ENCODE results near the gene PTPRC. TPM values are rescaled to one million over a fixed set of nuclear protein-coding genes. Genes with fewer than 3 reads are reported as not detected.

Gene PTPRC
- polyA plus RNA-seq, 2 of the 4 experiments (the other 2 are of a cell fraction), result not detected

- Histone ChIP-seq H3K4me1 (no peaks in the 10 kb centered on the region), H3K4me3 (no peak overlapping the region), H3K27ac (no peak overlapping the region), H3K4me2 (no peak overlapping the region), H3K9me3 (no peaks in the 10 kb centered on the region)
- ChIA-PET POLR2A (no interaction called here), CTCF (interaction anchor here (1.0 to 2.4 kb wide), 4 partner anchors 12 to 690 kb away, joined by 3 to 10 read pairs (median 4); no protein-coding TSS in a partner anchor)
- ATAC-seq (no peak), DNase-seq (ENCODE audit: low read depth in 1 of 2, low spot score in 1 of 2) (no peak), FAIRE-seq (no peak)
- WGBS (ENCODE audit: missing lambda C conversion rate), result 11% methylated on average over 1 of the region's 1 CpG
- TF ChIP-seq HOXB5 (CRISPR knock-in tag; IDR thresholded peaks at IDR 0.05) (no peak), JUN (IDR thresholded peaks at IDR 0.05) (no peak), MAFK (IDR thresholded peaks at IDR 0.05; ENCODE audit: partially characterized antibody) (no peak), ZSCAN20 (CRISPR knock-in tag; IDR thresholded peaks at IDR 0.05) (no peak), FOSL2 (IDR thresholded peaks at IDR 0.05) (no peak), FOSL2 (CRISPR knock-in tag; IDR thresholded peaks at IDR 0.05) (no peak), EHF (CRISPR knock-in tag; IDR thresholded peaks at IDR 0.05) (no peak), RCOR1 (IDR thresholded peaks at IDR 0.05; ENCODE audit: low read depth, low read length) (no peak), EHMT2 (IDR thresholded peaks at IDR 0.05; ENCODE audit: low read depth) (no peak), NR3C1 (IDR thresholded peaks at IDR 0.05) (no peak), FOXS1 (CRISPR knock-in tag; IDR thresholded peaks at IDR 0.05) (no peak), HEYL (CRISPR knock-in tag; IDR thresholded peaks at IDR 0.05) (no peak), BCL3 (IDR thresholded peaks at IDR 0.05) (no peak), POLR2A (IDR thresholded peaks at IDR 0.05; ENCODE audit: low read length) (no peak)
These were observed 134.2 kb downstream of the PTPRC start for GRCh38 chr1:198773030-198773429.

- TF ChIP-seq EHF (CRISPR knock-in tag; IDR thresholded peaks at IDR 0.05) (no peak), NFE2L2 (conservative IDR thresholded peaks at IDR 0.05; ENCODE audit: low read length) (no peak), TP53 (CRISPR knock-in tag; IDR thresholded peaks at IDR 0.05) (no peak)
- no peak for FAIRE-seq
- H3K4me1 ChIP-seq, result no peaks in the 10 kb centered on the region
- no peak overlapping the region for H3K4me3 ChIP-seq
- H3K27ac ChIP-seq, result no peak overlapping the region
- CTCF ChIA-PET, result interaction anchor here (0.8 to 2.4 kb wide), 4 partner anchors 17 to 690 kb away, joined by 3 to 10 read pairs (median 3); no protein-coding TSS in a partner anchor
- H3K4me2 ChIP-seq, result no peak overlapping the region
- POLR2A ChIA-PET, result no interaction called here
- ATAC-seq, result no peak
- WGBS (ENCODE audit: missing lambda C conversion rate), result 53% methylated on average over 3 of the region's 3 CpGs
- no peak for DNase-seq (ENCODE audit: low read depth in 1 of 2, low spot score in 1 of 2)
- H3K9me3 ChIP-seq, result no peaks in the 10 kb centered on the region
These were observed 134.7 kb downstream of the PTPRC start for GRCh38 chr1:198773523-198773922.

DNA sequence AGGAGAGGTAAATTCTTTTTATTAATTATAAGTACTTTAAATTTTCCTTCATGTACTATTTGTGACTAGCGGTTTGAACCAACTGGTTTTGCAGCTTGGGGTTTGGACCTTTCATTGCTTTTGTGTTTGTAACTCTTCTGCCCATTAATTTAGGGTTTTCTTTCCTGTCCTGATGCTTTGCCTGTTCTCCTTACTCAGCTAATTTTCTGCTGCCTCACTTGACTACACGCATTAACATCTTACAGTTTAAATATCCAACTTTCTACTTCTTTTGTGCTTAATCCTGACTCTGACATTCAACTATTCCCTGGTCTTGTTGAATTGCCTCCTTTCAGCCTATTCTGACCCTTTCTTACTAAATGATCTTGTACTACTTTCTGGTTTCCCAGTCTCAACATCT is 135.6 kb downstream of the PTPRC start:
- ChIA-PET CTCF (interaction anchor here (0.6 kb wide), 1 partner anchor 121 kb away, joined by 3 read pairs; no protein-coding TSS in a partner anchor), POLR2A (no interaction called here)
- no peak for ATAC-seq
- H3K4me1 ChIP-seq, result no peaks in the 10 kb centered on the region
- H3K4me2 ChIP-seq, result no peak overlapping the region
- WGBS (ENCODE audit: missing lambda C conversion rate), result 30% methylated on average over 2 of the region's 2 CpGs
- H3K9me3 ChIP-seq, result no peaks in the 10 kb centered on the region
- no peak overlapping the region for H3K4me3 ChIP-seq
- no peak for DNase-seq (ENCODE audit: low read depth in 1 of 2, low spot score in 1 of 2)
- FAIRE-seq, result no peak
- H3K27ac ChIP-seq, result no peak overlapping the region
- no peak for TF ChIP-seq CBX8 (IDR thresholded peaks at IDR 0.05)
- peak; percentile 65 for TF ChIP-seq MAFK (IDR thresholded peaks at IDR 0.05; ENCODE audit: partially characterized antibody)

GRCh38 chr1:198775606-198776005 is 136.8 kb downstream of the PTPRC start:
- no peak overlapping the region for H3K4me2 ChIP-seq
- H3K4me3 ChIP-seq, result no peak overlapping the region
- no peak for TF ChIP-seq FOSB (CRISPR knock-in tag; IDR thresholded peaks at IDR 0.05)
- TF ChIP-seq, protein P1, sequence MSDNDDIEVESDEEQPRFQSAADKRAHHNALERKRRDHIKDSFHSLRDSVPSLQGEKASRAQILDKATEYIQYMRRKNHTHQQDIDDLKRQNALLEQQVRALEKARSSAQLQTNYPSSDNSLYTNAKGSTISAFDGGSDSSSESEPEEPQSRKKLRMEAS (IDR thresholded peaks at IDR 0.05), result no peak
- no peaks in the 10 kb centered on the region for H3K9me3 ChIP-seq
- DNase-seq (ENCODE audit: low read depth in 1 of 2, low spot score in 1 of 2) (no peak), FAIRE-seq (no peak), ATAC-seq (no peak)
- ChIA-PET CTCF (interaction anchor here (0.6 to 1.1 kb wide), 3 partner anchors 10 to 404 kb away, joined by 3 to 4 read pairs (median 3); no protein-coding TSS in a partner anchor), POLR2A (no interaction called here)
- no peak overlapping the region for H3K27ac ChIP-seq
- WGBS (ENCODE audit: missing lambda C conversion rate), result 44% methylated on average over 6 of the region's 6 CpGs
- no peaks in the 10 kb centered on the region for H3K4me1 ChIP-seq

- Histone ChIP-seq H3K9me3 (no peaks in the 10 kb centered on the region), H3K27ac (no peak overlapping the region), H3K4me1 (no peaks in the 10 kb centered on the region), H3K4me3 (no peak overlapping the region), H3K4me2 (no peak overlapping the region)
- DNase-seq (ENCODE audit: low read depth in 1 of 2, low spot score in 1 of 2) (no peak), ATAC-seq (no peak), FAIRE-seq (no peak)
- POLR2A ChIA-PET, result no interaction called here
- WGBS (ENCODE audit: missing lambda C conversion rate), result 83% methylated on average over 4 of the region's 4 CpGs
- no peak for TF ChIP-seq HOXB13 (CRISPR knock-in tag; IDR thresholded peaks at IDR 0.05; ENCODE audit: low read depth)
- TF ChIP-seq NFE2L2 (conservative IDR thresholded peaks at IDR 0.05; ENCODE audit: low read length), result no peak
- TF ChIP-seq HEYL (CRISPR knock-in tag; IDR thresholded peaks at IDR 0.05), result no peak
- TF ChIP-seq CHD2 (IDR thresholded peaks at IDR 0.05; ENCODE audit: low read length, partially characterized antibody), result no peak
- TF ChIP-seq E2F6 (IDR thresholded peaks at IDR 0.05; ENCODE audit: borderline replicate concordance, low read depth), result no peak
- TF ChIP-seq SREBF2 (IDR thresholded peaks at IDR 0.05), result no peak
- TF ChIP-seq, protein P2, sequence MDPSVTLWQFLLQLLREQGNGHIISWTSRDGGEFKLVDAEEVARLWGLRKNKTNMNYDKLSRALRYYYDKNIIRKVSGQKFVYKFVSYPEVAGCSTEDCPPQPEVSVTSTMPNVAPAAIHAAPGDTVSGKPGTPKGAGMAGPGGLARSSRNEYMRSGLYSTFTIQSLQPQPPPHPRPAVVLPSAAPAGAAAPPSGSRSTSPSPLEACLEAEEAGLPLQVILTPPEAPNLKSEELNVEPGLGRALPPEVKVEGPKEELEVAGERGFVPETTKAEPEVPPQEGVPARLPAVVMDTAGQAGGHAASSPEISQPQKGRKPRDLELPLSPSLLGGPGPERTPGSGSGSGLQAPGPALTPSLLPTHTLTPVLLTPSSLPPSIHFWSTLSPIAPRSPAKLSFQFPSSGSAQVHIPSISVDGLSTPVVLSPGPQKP (IDR thresholded peaks at IDR 0.05; ENCODE audit: low read depth, low read length), result no peak
- TF ChIP-seq HOXB5 (CRISPR knock-in tag; IDR thresholded peaks at IDR 0.05), result no peak
- no peak for TF ChIP-seq ZFP36 (IDR thresholded peaks at IDR 0.05; ENCODE audit: borderline replicate concordance, partially characterized antibody)
- no peak for TF ChIP-seq NR3C1 (IDR thresholded peaks at IDR 0.05)
- CTCF ChIA-PET, result interaction anchor here (0.9 kb wide), 1 partner anchor 21 kb away, joined by 4 read pairs; no protein-coding TSS in a partner anchor
These were observed 137.8 kb downstream of the PTPRC start for GRCh38 chr1:198776602-198777029.
